ENCODE results near the gene NBEAL2.

GRCh38 chr3:47042231-47042791 is 62.8 kb downstream of the NBEAL2 start:
- no peak for TF ChIP-seq ZBTB21 (CRISPR knock-in tag; IDR thresholded peaks at IDR 0.05; ENCODE audit: borderline replicate concordance)
- TF ChIP-seq FOXJ3 (CRISPR knock-in tag; IDR thresholded peaks at IDR 0.05; ENCODE audit: borderline replicate concordance) = no peak
- no peak for TF ChIP-seq TEAD1 (CRISPR knock-in tag; IDR thresholded peaks at IDR 0.05)
- TF ChIP-seq CTCF (IDR thresholded peaks at IDR 0.05) = no peak
- no peak for TF ChIP-seq ELF4 (CRISPR knock-in tag; IDR thresholded peaks at IDR 0.05; ENCODE audit: low read depth)
- TF ChIP-seq CREB1 (CRISPR knock-in tag; IDR thresholded peaks at IDR 0.05) = no peak
- no peak for TF ChIP-seq E2F1 (CRISPR knock-in tag; IDR thresholded peaks at IDR 0.05)
- TF ChIP-seq TCF7 (CRISPR knock-in tag; IDR thresholded peaks at IDR 0.05; ENCODE audit: low read depth) = no peak

All from WTC11 (cell line).